Ovary (tissue), 3 donors: Measurements from ENCODE around the gene TMSB10.

Experiments used
- CTCF ChIP-seq, 3 donors: fragments of 450-650 bp in 2 of 3; fragments of 200-600 bp in 1 of 3; IDR thresholded peaks; one replicate each; pipeline versions ENCODE4 v1.5.1 to v1.8.0; 2016 to 2022; ENCODE audit warnings: antibody characterized with exemption in 3 of 3, mild to moderate bottlenecking in 1 of 3
- POLR2A ChIP-seq: fragments of 450-650 bp; IDR thresholded peaks from one replicate; pipeline ENCODE4 v1.6.1; 2017; ENCODE audit warnings: antibody characterized with exemption, mild to moderate bottlenecking, moderate library complexity
- donor health status: DM: no; HTN: no; CAD: no.

- TF ChIP-seq CTCF (IDR thresholded peaks at IDR 0.05) (no peak), POLR2A (no peak)
Observed at GRCh38 chr2:84897773-84898172, 7.7 kb upstream of the TMSB10 start.
